Measurements from ENCODE around the gene SPNS2.
"Not testable (repeated sequence)": the region's sequence is repeated elsewhere in the genome, so short reads cannot be mapped to it uniquely, and the experiment has no call there.

The SPNS2 gene

DNA sequence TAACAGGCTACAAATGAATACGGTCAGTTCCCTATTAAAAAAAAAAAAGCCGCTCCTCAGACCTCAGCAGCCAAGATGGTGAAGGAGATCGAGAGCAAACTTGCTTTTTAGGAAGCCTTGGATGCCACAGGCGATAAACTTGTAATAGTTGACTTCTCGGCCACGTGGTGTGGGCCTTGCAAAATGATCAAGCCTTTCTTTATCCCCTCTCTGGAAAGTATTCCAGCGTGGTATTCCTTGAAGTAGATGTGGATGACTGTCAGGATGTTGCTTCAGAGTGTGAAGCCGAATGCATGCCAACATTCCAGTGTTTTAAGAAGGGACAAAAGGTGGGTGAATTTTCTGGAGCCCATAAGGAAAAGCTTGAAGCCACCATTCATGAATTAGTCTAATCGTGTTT is 73.5 kb downstream of the SPNS2 start:
- DNase-seq (ENCODE audit: low read depth) = no peak

DNA sequence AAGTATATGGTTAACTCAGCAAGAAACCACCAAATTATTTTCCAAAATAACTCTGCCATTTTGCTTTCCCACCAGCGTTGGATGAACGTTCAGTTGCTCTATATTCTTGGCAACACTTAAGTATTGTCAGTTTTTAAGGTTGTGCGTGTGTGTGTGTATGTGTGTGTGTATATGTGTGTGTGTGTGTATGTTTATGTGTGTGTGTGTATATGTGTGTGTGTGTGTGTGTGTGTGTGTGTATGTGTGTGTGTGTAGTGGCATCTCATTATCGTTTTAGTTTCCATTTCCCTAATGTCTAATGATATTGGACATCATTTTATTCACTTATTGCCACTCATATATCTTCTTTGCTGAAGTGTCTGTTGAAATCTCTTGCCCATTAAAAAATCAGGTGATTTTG is 74.4 kb downstream of the SPNS2 start:
- DNase-seq (ENCODE audit: low read depth) = no peak

DNA sequence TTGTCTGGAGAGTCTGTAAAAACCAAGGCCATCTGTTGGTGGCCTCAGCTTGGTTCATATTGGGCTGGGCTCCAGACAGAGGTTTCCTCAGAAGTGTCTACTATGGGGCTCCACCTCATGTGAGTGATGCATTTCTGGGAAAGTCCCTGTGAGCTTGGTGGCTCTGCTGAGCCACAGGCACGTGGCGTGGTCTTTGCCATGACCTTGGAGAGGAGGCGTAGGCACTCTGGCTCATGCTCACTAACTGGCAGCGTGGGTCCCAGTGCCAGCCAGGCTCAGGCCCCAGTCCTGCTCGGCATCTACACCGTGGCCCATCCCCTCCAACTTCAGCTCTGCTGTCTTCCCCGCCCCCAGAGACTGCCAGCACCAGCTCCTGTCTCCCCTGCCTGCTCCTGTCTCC is 75.0 kb downstream of the SPNS2 start:
- DNase-seq (ENCODE audit: low read depth) = peak; percentile 28

DNA sequence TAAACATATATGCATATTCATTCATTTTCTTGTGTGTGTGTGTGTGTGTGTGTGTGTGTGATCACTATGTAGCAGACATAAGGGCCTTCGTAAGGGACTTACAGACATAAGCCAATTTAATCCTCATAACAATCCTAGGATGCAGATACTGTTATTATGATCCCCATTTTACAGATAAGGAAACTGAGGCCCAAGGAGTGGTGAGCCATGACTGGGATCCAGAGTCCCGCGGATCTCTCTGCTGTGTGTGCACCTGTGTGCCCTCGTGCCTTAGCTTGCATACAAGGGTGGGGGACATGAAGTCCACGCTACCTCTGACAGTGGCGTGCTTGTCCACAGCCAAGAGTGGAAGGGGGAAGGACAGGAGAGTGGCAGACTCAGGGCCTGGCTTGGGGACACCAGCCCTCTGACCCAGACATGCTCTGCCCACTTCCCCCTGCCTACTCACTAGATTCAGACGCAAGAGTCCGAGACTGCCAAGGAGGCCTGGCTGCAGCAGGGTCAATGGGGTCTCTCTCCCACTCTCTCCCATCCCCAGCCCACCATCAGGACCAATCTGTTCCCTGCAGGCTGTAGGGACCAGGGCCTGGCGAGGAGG is 75.9 kb downstream of the SPNS2 start:
- DNase-seq (ENCODE audit: low read depth) = no peak

DNA sequence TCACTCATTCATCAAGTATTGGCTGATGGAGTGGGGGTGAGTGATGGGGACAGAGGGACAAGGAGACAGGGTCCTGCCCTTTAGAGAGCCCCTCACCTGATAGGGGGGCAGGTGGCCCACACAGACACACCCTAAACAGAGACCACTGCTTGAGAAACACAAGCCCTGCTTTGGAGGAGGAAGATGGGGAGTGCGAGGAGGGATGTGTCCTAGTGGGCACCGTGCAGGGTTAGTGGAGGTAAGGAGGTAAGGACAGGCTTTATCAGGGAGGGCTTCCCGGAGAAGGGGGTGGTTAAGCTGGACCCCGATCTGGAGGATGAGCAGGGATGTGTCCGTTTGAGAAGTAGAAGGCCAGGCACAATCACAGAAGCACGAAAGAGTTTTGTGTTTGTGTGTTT is 77.5 kb downstream of the SPNS2 start:
- DNase-seq (ENCODE audit: low read depth) = no peak

DNA sequence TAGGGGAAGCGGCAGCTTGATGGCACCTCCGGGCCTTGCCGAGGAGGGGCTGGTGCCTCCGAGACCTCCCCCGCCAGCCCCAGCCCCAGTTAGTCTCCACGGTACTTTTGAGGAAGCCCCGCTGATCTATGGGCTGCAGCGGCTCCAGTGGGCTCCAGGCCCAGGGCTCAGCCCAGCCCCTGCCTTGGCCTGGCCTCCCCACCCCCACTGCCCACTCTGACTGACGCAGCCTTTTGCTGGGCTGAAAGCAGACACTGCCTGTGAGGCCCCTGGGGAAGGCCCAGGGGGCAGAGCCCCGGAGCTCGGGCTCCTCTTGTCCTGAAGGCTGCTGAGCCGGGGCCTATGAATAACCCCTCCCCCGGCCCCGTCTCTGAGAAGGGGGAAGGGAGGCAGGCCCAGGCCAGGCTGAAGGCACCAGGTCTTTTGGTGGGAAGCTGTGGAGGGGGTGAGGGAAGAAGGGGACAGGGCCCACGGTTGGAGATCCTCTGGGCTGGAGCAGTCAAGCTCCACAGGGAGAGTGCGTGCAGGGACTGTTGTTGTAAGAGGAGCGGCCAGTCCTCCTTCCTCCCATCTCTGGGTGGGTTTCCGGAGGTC is 78.1 kb downstream of the SPNS2 start:
- DNase-seq (ENCODE audit: low read depth) = no peak

DNA sequence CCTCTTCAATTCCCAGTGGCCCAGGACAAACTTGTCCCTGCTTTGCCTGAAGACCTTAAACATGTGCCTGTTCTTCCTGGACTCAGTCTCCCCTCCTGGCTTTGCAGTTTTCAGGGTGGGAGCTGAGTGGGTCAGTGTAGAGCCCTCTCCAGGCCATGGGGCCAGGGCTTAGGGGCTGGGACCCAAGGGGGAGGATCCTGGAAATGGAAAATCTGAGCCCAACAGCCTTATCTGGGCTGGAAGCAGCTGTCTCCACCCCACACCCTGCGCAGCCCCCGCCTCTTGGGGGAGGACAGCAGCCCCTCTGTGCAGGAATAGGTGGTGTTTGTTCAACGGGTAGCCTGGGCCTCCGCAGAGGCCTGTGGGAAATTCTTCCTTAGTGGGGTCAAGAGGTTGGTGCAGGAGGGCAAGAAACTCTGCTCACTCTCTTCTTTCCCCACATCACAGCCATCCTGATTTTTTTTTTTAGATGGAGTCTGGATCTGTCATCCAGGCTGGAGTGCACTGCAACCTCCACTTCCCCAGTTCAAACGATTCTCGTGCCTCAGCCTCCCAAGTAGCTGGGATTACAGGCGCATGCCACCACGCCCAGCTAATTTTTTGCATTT is 78.8 kb downstream of the SPNS2 start:
- no peak for DNase-seq (ENCODE audit: low read depth)

DNA sequence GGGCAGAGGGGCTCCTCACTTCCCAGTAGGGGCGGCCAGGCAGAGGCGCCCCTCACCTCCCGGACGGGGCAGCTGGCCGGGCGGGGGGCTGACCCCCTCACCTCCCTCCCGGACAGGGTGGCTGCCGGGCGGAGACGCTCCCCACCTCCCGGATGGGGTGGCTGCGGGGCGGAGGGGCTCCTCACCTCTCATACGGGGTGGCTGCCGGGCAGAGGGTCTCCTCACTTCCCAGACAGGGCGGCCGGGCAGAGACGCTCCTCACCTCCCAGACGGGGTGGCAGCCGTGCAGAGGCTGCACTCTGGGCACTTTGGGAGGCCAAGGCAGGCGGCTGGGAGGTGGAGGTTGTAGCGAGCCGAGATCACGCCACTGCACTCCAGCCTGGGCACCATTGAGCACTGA is 79.7 kb downstream of the SPNS2 start:
- DNase-seq (ENCODE audit: low read depth) = not testable (repeated sequence)

DNA sequence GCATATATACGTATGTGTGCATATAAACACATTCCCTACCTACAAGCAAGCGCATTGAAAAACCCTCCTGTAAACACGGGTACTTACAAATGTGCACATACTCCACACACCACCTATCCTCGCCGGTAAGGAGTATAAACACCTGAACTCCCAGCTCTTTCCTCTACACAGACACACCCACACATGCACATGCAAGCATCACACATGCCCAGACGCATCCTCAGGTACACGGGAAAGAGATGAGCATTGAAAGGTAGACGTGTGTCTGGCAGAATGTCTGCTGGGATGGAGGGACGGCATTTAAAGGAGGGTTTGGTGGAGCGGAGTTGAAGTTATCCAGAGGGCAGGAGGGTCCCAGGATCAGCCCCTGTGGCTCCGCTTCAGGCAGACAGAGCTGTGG is 81.0 kb downstream of the SPNS2 start:
- no peak for DNase-seq (ENCODE audit: low read depth)

DNA sequence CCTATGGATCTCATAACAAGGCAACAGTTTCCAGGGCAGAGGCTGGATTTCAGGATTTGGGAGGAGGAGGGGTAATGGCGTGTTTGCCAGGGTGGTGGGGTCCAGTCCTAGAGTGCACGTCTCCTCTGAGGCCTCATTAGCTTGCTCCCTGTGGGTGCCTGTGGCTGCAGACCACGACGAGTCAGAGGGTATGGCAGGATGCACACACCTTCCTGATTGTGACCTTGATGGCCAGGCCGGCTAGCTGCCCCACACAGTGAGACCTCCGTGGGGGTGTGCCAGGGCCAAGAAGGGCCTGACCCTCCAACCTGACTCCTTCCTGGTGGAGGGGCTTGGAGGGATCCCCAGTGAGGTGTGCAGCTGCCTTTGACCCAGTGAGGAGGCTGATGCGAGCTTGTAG is 81.6 kb downstream of the SPNS2 start:
- no peak for DNase-seq (ENCODE audit: low read depth)

DNA sequence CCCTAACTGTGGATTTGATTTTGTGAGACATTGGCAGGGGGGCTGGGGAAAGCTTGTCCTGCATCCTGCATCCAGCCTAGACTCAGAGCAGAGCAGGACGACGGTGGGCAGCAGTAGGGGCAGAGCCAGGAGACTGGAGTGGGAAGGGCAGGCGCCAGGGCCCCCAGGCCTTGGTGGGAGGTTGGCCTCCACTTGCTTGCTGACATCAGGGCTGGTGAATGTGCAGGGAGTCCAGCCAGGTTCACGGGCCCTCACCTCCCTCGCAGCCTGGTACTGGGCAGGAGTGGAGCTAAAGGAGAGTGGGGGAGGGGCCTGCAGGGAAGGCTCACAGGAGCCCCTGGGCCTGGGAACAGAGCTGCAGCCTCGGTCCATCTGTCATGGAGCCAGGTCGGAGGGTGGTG is 83.4 kb downstream of the SPNS2 start:
- no peak for DNase-seq (ENCODE audit: low read depth)

DNA sequence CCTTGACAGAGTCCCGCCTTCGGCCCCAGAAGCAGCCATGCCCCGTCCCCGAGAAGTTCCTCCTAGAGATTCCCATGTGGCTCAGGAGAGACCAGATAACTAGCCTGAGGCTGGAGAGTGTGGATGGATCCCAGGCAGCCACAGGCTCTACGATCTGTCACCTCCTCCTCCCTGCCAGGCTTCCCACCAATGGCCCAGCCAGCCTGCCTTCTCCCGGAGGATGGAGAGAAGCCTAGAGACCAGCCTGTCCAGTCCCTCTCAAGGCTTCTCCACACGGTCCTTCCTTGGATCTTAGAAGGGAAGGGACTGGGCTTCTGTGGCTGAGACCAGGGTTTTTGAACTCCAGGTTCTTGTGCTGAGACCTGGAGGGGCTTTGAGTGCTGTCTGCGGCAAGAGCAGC is 84.0 kb downstream of the SPNS2 start:
- DNase-seq (ENCODE audit: low read depth) = no peak

DNA sequence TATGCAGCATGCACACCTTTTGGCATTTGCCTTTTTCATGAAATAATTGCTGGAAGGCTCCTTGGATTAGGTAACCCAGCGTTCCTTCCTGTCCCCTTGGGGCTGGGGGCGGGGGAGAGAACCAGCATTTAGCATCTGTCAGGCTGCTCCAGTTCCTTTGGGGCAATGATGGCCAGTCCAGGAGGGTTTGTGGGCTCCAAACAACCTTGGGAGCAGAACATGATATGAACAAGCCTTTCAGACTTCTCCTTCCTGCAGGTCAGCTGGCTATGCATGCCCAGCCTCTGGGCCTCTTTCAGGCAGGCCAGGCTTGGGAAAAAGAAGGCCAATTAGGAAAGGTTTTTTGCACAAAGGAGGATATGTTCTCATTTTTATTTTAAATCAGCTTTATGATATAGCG is 84.5 kb downstream of the SPNS2 start:
- no peak for DNase-seq (ENCODE audit: low read depth)

DNA sequence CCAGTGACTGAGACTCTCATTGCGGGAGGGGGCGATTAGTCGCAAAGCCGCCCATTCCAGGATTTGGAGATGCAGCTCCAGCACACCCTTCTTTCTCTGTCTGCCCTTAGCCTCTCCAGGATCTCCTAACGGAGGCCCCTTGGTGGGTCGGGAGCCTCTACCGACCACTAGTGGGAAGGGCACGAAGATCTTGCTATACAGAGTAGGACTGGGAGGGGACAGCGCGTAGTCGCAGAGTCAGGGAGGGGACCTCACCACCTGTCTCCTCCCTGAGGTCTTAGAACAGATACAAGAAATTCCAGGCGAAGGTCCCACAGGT is 85.1 kb downstream of the SPNS2 start:
- DNase-seq (ENCODE audit: low read depth) = no peak

DNA sequence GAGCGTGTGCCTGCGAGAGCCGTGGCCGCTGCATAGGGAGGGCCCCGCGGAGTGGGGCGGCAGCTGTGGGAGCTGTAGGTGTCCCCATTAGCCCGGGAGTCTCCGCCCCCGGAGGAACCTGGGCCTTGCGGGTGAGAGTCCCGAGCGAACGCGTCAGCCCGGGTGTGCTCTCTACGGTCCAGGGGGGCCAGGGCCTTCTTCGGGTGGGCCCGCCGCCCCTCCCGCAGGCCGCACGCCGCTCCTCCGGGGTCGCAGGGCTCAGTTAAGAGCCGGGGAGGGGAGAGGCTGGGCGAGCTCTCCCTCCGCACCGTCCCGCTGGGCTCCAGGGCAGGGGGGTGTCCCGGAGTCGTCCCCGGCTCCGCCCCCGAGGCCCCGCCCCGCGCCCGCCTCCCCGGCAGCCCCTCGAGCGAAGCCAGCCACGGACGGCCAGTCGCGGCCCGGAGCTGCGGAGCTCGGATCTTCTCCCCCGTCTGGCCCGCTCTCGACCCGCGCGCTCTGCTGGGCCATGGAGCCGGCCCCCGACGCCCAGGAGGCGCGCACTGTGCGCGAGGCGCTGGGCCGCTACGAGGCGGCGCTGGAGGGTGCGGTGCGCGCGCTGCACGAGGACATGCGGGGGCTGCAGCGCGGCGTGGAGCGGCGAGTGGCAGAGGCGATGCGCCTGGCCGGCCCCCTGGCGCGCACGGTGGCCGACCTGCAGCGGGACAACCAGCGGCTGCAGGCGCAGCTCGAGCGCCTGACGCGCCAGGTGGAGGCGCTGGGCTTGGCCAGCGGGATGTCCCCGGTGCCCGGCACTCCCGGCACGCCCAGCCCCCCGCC is 85.6 kb downstream of the SPNS2 start, which contains the start of gene SMTNL2:
TSS of gene SMTNL2 (plus strand) at position 429 of the 816 bp plus-strand sequence. CDS start at position 506, 77 bp downstream.
- DNase-seq (ENCODE audit: low read depth) = no peak

DNA sequence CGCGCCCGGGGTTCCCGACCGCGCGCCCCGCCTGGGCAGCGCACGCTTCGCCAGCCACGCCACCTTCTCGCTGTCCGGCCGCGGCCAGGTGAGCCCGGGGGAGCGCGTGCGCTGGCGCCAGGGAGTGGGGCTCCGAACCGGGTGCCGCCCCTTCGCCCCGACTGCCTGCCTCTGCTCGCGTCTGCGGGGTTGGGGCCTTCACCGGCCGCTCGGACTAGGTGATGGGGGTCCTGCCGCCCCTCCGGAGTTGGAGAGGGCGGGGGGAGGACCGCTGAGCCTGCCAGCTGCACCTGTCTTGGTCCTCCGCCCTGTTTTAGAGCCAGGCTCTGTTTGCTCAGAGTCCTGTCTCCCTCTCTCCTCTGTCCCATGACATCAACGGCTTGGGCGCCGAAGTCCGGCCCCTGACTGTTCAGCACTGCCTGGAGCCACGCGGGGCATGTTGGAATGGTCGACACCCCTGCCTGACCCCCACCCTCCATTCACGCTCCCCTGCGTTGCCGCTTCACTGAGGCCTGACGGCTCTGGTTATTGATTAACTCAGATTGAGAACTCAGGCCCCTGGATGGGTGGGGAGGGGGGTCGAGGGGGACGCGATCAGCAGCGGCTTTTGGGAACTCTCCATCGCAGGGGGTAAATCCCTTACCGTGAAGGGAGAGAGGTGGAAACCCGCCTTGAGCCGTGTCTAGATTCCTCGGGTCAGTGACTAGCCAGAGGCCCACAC is 86.4 kb downstream of the SPNS2 start:
- DNase-seq (ENCODE audit: low read depth) = no peak

DNA sequence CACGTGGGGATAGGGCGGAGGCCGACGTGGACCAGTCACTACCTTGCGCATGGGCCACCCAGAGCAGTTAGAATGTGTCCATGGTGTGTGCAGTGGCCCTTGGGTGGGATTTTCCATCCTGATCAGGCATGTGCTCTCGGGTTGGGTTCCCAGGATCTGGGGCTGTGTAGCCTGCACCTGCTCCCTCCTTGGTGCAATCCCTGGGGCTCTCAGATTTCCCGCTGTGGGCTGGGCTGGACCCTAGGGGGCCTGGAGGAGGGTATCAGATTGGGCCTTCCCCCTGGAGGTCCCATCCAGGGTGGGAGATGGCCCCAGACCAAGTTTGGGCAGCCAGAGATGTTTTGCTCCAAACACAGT is 86.9 kb downstream of the SPNS2 start:
- DNase-seq (ENCODE audit: low read depth) = no peak

DNA sequence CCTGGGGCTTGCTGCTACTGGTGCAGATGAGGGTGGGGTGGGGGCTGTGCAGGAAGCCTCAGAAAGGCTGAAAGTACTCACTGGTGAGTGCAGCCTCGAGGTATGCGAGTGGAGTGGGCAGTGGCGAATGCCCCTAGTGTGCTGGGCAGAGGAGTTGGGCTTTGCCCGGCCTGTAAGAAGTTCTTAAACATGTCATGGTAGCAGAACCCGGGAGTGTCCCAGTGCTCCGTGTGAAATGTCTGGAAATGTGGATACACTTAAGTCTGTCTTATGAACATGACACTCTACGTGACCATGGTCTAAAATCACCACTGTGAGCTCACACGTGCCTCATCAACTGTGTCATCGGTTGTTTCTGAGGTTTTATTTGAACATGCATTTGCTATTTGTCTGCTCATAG is 87.4 kb downstream of the SPNS2 start:
- no peak for DNase-seq (ENCODE audit: low read depth)

DNA sequence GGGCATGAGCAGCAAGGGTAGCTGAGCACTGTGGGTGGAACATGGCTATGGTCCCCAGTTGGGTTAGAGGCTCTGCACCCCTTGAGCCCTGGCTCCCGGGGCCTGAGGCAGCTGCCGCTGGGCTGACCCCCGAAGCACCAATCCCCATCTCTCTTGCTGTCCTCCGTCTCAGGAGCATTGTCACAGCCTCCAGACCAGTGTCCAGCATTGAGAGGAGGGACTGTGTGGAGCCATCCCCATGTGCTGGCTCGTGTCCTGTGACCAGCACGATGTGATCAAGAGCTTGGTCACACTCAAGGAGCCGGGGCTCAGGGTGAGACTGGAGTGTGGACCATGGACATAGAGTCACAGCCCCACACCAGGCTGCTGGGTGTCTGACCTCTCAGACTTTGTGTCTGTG is 88.5 kb downstream of the SPNS2 start:
- DNase-seq (ENCODE audit: low read depth) = no peak

DNA sequence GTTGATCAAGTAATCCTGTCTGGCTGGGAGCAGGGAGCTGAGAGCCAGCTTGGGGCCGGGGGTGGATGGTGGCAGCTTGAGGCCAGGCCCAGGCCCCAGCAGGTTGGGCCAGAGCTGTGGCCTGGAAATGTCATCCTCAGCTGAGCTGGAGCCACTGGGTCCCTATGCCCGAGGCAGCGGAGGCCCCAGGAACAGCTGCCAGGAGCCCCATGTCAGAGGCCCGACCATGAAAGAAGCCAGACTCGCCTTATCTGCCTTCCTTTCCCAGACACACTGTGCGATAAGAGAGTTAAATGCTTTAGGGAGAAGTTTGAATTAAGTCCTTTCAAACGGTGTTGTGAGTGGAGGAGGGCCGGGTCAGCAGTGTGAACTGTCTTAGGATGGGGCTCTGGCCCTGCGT is 89.1 kb downstream of the SPNS2 start:
- DNase-seq (ENCODE audit: low read depth) = no peak

DNA sequence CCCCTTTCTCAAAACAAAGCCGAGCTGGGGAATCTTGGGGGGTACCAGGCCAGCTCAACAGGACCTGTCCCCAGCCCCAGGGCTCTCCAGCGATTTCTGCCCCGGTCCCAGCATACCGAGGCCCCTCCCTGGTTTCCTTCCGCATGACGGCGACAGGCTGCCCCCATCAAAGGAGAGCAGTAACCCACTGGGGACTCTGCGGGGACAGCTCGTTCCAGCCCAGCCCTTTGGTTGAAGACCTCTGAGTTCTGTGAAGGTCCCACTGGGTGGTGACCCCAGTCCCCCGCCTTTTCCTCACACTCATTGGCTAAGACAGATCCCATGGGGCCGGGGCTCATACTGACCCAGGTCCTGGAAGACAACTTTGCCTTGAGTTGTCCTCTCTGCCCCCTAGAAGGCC is 89.7 kb downstream of the SPNS2 start:
- no peak for DNase-seq (ENCODE audit: low read depth)

Measured in stimulated activated CD8-positive, alpha-beta memory T cell treated with anti-CD3 and anti-CD28 coated beads, Interleukin-15, amount 100 ng/mL, for 24 hours (primary cell).